K562 (cell line): ENCODE data around the gene ZDHHC18. TPM values are rescaled to one million over a fixed set of nuclear protein-coding genes. Genes with fewer than 3 reads are reported as not detected.

Source experiments
- ETS2 ChIP-seq: IDR thresholded peaks from 2 replicates; pipeline ENCODE4 v1.6.1; 2016; ENCODE audit warnings: borderline replicate concordance, missing genetic modification characterization, mild to moderate bottlenecking, moderate library complexity, missing compliant biosample characterization; ENCODE audit not compliant: poor library complexity, severe bottlenecking
- ETV6 ChIP-seq, 3 experiments: fragments of 150-350 bp in 1 of 3; sonication (generic) in 1 of 3; formaldehyde crosslinking in 1 of 3; IDR thresholded peaks; 2 replicates each; pipeline versions ENCODE4 v1.6.1 to v1.8.0; 2014 to 2022; ENCODE audit warnings: borderline replicate concordance in 2 of 3, low read depth in 2 of 3, antibody characterized with exemption in 1 of 3, low read length in 1 of 3, mild to moderate bottlenecking in 1 of 3, missing genetic modification reagents in 1 of 3
- FOXK2 ChIP-seq, 2 experiments: fragments of 450-650 bp; IDR thresholded peaks in 1 of 2; conservative IDR thresholded peaks in 1 of 2; 2 replicates each; pipeline ENCODE4 v1.6.1; 2016; ENCODE audit warnings: low read depth in 2 of 2, mild to moderate bottlenecking in 1 of 2
- GATAD2A ChIP-seq: fragments of 450-650 bp; IDR thresholded peaks from 2 replicates; pipeline ENCODE4 v1.6.1; 2017
- NCOR1 ChIP-seq: fragments of 450-650 bp; IDR thresholded peaks from 2 replicates; pipeline ENCODE4 v1.6.1; 2016; ENCODE audit warnings: mild to moderate bottlenecking, moderate library complexity
- PBX2 ChIP-seq, 2 experiments: IDR thresholded peaks in 1 of 2; conservative IDR thresholded peaks in 1 of 2; 2 replicates each; pipeline ENCODE4 v1.6.1; 2016; ENCODE audit warnings: low read depth in 2 of 2, mild to moderate bottlenecking in 1 of 2, missing compliant biosample characterization in 1 of 2, missing genetic modification characterization in 1 of 2, moderate library complexity in 1 of 2
- PKNOX1 ChIP-seq: fragments of 450-650 bp; IDR thresholded peaks from 2 replicates; pipeline ENCODE4 v1.6.1; 2016
- POLR2H ChIP-seq: IDR thresholded peaks from 2 replicates; pipeline ENCODE4 v1.6.1; 2016; ENCODE audit warnings: missing genetic modification characterization, low read depth, mild to moderate bottlenecking, control low read depth, missing compliant biosample characterization, moderate library complexity
- SRF ChIP-seq, 2 experiments: fragments of 250-450, 450-650 bp in 1 of 2; sonication (Bioruptor Pico) in 1 of 2; sonication (generic) in 1 of 2; formaldehyde crosslinking; IDR thresholded peaks; 2 replicates each; pipeline versions ENCODE4 v1.5.0 to v1.5.1; 2020 to 2022; ENCODE audit warnings: mild to moderate bottlenecking in 1 of 2, missing genetic modification reagents in 1 of 2
- ZEB2 ChIP-seq: fragments of 450-650 bp; IDR thresholded peaks from 2 replicates; pipeline ENCODE4 v1.6.1; 2016
- ZFPM2 ChIP-seq: fragments of 250-450 bp; sonication (Bioruptor Pico); IDR thresholded peaks from 2 replicates; pipeline ENCODE4 v1.5.1; 2022; ENCODE audit warnings: mild to moderate bottlenecking
- ZNF780A ChIP-seq: fragments of 250-450 bp; sonication (Bioruptor Pico); IDR thresholded peaks from 2 replicates; pipeline ENCODE4 v1.5.0; 2021; ENCODE audit warnings: mild to moderate bottlenecking
- polyA plus RNA-seq, 8 experiments: library from polyadenylated mRNA; depleted of rRNA in 4 of 8; stranded (reverse) in 5 of 8; unstranded in 3 of 8; fragments of >200 nt; fragmentation: Nextera tagmentation in 2 of 8; fragmentation: Illumina TruSeq in 1 of 8; extraction: Ambion mirVana in 2 of 8; extraction: Trizol in 1 of 8; gene quantifications; 2 replicates each; pipeline versions ENCODE4 v1.2.1 to v1.2.3, GENCODE V29; 2011 to 2014; ENCODE audit warnings: inconsistent platforms in 1 of 8, missing spikeins in 1 of 8
- total RNA-seq, 7 experiments: library from RNA; depleted of rRNA in 6 of 7; stranded (reverse); fragments of >200 nt in 6 of 7; fragmentation: Illumina TruSeq in 2 of 7; extraction: Trizol in 2 of 7; gene quantifications; 2 replicates each; pipeline versions ENCODE4 v1.2.1 to v1.2.3, GENCODE V29; 2011 to 2021; ENCODE audit warnings: low replicate concordance in 1 of 7
- TF ChIP-seq, protein P1 (sequence below): fragments of 450-650 bp; IDR thresholded peaks from 2 replicates; pipeline ENCODE4 v1.6.1; 2014; ENCODE audit warnings: low read depth, mild to moderate bottlenecking, moderate library complexity, borderline replicate concordance
- TF ChIP-seq, protein P2 (sequence below): fragments of 250-450 bp; sonication (Bioruptor Pico); IDR thresholded peaks from 2 replicates; pipeline ENCODE4 v1.6.1; 2021; ENCODE audit warnings: mild to moderate bottlenecking
- TF ChIP-seq, protein P3 (sequence below): sonication (generic); formaldehyde crosslinking; IDR thresholded peaks from 2 replicates; pipeline ENCODE4 v1.8.1; 2023; ENCODE audit warnings: mild to moderate bottlenecking, missing genetic modification reagents

ZDHHC18 gene
- total and polyA plus RNA-seq, 9 of the 15 experiments (the other 6 are each of a cell fraction or from before 2014, with no cell fraction given) = 0.42 to 35.6 (median 15.8) TPM

GRCh38 chr1:26889551-26890466 lies 63.3 kb downstream of the ZDHHC18 start, which contains the start of gene GPN2 (continued):
- TF ChIP-seq ZFPM2 (CRISPR knock-in tag) (peak; percentile 73; the same call in 1 of the 2 replicates), ZEB2 (0 out of 2 replicates have a peak, but pooled peaks have one; percentile 45), ZNF780A (no peak), ETS2 (tag) (no peak), NCOR1 (peak; percentile 41; the same call in 1 of the 2 replicates), PKNOX1 (peak; percentile 48; the same call in 1 of the 2 replicates), FOXK2 (conservative IDR thresholded peaks at IDR 0.05 in 1 of 2, IDR thresholded peaks at IDR 0.05 in 1 of 2; ENCODE audit: low read depth in 2 of 2) (peak; percentile 64), ETV6 (IDR thresholded peaks at IDR 0.05; ENCODE audit: borderline replicate concordance in 1 of 2, low read depth in 2 of 2, low read length in 1 of 2) (no peak), ETV6 (CRISPR knock-in tag; IDR thresholded peaks at IDR 0.05; ENCODE audit: borderline replicate concordance) (0 out of 2 replicates have a peak, but pooled peaks have one; percentile 89), GATAD2A (0 out of 2 replicates have a peak, but pooled peaks have one; percentile 59), POLR2H (peak; percentile 91), PBX2 (CRISPR knock-in tag; IDR thresholded peaks at IDR 0.05; ENCODE audit: low read depth) (0 out of 2 replicates have a peak, but pooled peaks have one; percentile 2), PBX2 (tag; conservative IDR thresholded peaks at IDR 0.05; ENCODE audit: low read depth) (no peak), SRF (CRISPR knock-in tag; IDR thresholded peaks at IDR 0.05) (peak in 1 of 2 experiments; percentile 20; a peak in 1 of 4 replicates)
- TF ChIP-seq, protein P1, sequence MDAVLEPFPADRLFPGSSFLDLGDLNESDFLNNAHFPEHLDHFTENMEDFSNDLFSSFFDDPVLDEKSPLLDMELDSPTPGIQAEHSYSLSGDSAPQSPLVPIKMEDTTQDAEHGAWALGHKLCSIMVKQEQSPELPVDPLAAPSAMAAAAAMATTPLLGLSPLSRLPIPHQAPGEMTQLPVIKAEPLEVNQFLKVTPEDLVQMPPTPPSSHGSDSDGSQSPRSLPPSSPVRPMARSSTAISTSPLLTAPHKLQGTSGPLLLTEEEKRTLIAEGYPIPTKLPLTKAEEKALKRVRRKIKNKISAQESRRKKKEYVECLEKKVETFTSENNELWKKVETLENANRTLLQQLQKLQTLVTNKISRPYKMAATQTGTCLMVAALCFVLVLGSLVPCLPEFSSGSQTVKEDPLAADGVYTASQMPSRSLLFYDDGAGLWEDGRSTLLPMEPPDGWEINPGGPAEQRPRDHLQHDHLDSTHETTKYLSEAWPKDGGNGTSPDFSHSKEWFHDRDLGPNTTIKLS = peak; percentile 57
- TF ChIP-seq, protein P2, sequence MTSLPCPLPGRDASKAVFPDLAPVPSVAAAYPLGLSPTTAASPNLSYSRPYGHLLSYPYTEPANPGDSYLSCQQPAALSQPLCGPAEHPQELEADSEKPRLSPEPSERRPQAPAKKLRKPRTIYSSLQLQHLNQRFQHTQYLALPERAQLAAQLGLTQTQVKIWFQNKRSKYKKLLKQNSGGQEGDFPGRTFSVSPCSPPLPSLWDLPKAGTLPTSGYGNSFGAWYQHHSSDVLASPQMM (CRISPR knock-in tag) = no peak
- TF ChIP-seq, protein P3, sequence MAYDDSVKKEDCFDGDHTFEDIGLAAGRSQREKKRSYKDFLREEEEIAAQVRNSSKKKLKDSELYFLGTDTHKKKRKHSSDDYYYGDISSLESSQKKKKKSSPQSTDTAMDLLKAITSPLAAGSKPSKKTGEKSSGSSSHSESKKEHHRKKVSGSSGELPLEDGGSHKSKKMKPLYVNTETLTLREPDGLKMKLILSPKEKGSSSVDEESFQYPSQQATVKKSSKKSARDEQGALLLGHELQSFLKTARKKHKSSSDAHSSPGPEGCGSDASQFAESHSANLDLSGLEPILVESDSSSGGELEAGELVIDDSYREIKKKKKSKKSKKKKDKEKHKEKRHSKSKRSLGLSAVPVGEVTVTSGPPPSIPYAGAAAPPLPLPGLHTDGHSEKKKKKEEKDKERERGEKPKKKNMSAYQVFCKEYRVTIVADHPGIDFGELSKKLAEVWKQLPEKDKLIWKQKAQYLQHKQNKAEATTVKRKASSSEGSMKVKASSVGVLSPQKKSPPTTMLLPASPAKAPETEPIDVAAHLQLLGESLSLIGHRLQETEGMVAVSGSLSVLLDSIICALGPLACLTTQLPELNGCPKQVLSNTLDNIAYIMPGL (CRISPR knock-in tag) = peak; percentile 71
